WTC11 (cell line): ENCODE results near the gene MRPS22. TPM values are rescaled to one million over a fixed set of nuclear protein-coding genes. Genes with fewer than 3 reads are reported as not detected.

Experiments used
- ATAC-seq: fragments of 200-7000 bp; cut with Tn5 transposase; 2 replicates; pipeline ENCODE4 v1.10.0; 2021; ENCODE audit warnings: mild to moderate bottlenecking, moderate library complexity
- CTCF ChIA-PET: fragments of 300-600 bp; sonication (Branson Sonifier 250); formaldehyde crosslinking; loops from one replicate; lab custom pipeline; 2021; ENCODE audit warnings: antibody characterized with exemption; lab: Charles Lee
- POLR2A ChIA-PET: fragments of 350-600 bp; sonication (Branson Sonifier 250); formaldehyde crosslinking; loops from one replicate; lab custom pipeline; 2021; ENCODE audit warnings: antibody characterized with exemption; lab: Charles Lee
- DNase-seq: peaks from one replicate; pipeline ENCODE4 v3.0.0; 2021; ENCODE audit warnings: low spot score
- H3K27ac Mint-ChIP-seq: 2 replicates; pipeline ENCODE4 v1.8.0; 2021; ENCODE audit warnings: mixed read lengths
- H3K27me3 Mint-ChIP-seq: 2 replicates; pipeline ENCODE4 v1.8.0; 2021; ENCODE audit warnings: low read depth, mild to moderate bottlenecking, moderate library complexity, mixed read lengths
- H3K36me3 Mint-ChIP-seq: 2 replicates; pipeline ENCODE4 v1.8.0; 2021; ENCODE audit warnings: mixed read lengths
- H3K4me1 Mint-ChIP-seq: 2 replicates; pipeline ENCODE4 v1.8.0; 2022; ENCODE audit warnings: mixed read lengths
- H3K4me3 Mint-ChIP-seq: 2 replicates; pipeline ENCODE4 v1.8.0; 2021; ENCODE audit warnings: mild to moderate bottlenecking, moderate library complexity, mixed read lengths
- H3K9me3 Mint-ChIP-seq: 2 replicates; pipeline ENCODE4 v1.8.0; 2021; ENCODE audit warnings: mixed read lengths
- ARID4B ChIP-seq: sonication (generic); formaldehyde crosslinking; IDR thresholded peaks from 2 replicates; pipeline ENCODE4 v1.8.0; 2023; ENCODE audit warnings: missing genetic modification reagents, mild to moderate bottlenecking, borderline replicate concordance
- CREM ChIP-seq: sonication (generic); formaldehyde crosslinking; IDR thresholded peaks from 2 replicates; pipeline ENCODE4 v1.8.1; 2022; ENCODE audit warnings: mild to moderate bottlenecking, missing genetic modification reagents, moderate library complexity
- E2F1 ChIP-seq: sonication (generic); formaldehyde crosslinking; IDR thresholded peaks from 2 replicates; pipeline ENCODE4 v1.8.0; 2022; ENCODE audit warnings: mild to moderate bottlenecking, missing genetic modification reagents
- GRHL2 ChIP-seq: fragments of 250-450 bp; sonication (Bioruptor Pico); IDR thresholded peaks from 2 replicates; pipeline ENCODE4 v1.8.0; 2022; ENCODE audit warnings: mild to moderate bottlenecking, moderate library complexity; ENCODE audit not compliant: insufficient replicate concordance, severe bottlenecking
- GTF2I ChIP-seq: fragments of 250-450 bp; sonication (Bioruptor Pico); conservative IDR thresholded peaks from 2 replicates; pipeline ENCODE4 v1.4.0; 2021; ENCODE audit warnings: mild to moderate bottlenecking
- HMGXB4 ChIP-seq: sonication (generic); formaldehyde crosslinking; IDR thresholded peaks from 2 replicates; pipeline ENCODE4 v1.8.1; 2023; ENCODE audit warnings: mild to moderate bottlenecking, moderate library complexity, missing genetic modification reagents
- KAT7 ChIP-seq: sonication (generic); formaldehyde crosslinking; IDR thresholded peaks from 2 replicates; pipeline ENCODE4 v1.8.1; 2023; ENCODE audit warnings: missing genetic modification reagents, mild to moderate bottlenecking, borderline replicate concordance
- MLX ChIP-seq: sonication (generic); formaldehyde crosslinking; IDR thresholded peaks from 2 replicates; pipeline ENCODE4 v1.8.1; 2023; ENCODE audit warnings: mild to moderate bottlenecking, missing genetic modification reagents, moderate library complexity
- MXD4 ChIP-seq: fragments of 250-450 bp; sonication (Bioruptor Pico); IDR thresholded peaks from 2 replicates; pipeline ENCODE4 v1.8.0; 2021; ENCODE audit warnings: mild to moderate bottlenecking, moderate library complexity, borderline replicate concordance
- NFE2L1 ChIP-seq: sonication (generic); formaldehyde crosslinking; IDR thresholded peaks from 2 replicates; pipeline ENCODE4 v1.8.1; 2023; ENCODE audit warnings: missing genetic modification reagents
- SMAD4 ChIP-seq: sonication (generic); formaldehyde crosslinking; IDR thresholded peaks from 2 replicates; pipeline ENCODE4 v1.8.0; 2022; ENCODE audit warnings: mild to moderate bottlenecking, missing genetic modification reagents
- STAT6 ChIP-seq: sonication (generic); formaldehyde crosslinking; conservative IDR thresholded peaks from 2 replicates; pipeline ENCODE4 v1.8.1; 2023; ENCODE audit warnings: mild to moderate bottlenecking, low read depth, missing genetic modification reagents, moderate library complexity
- TEAD4 ChIP-seq: sonication (generic); formaldehyde crosslinking; IDR thresholded peaks from 2 replicates; pipeline ENCODE4 v1.8.0; 2022; ENCODE audit warnings: mild to moderate bottlenecking, missing genetic modification reagents
- USF2 ChIP-seq: sonication (generic); formaldehyde crosslinking; IDR thresholded peaks from 2 replicates; pipeline ENCODE4 v1.8.1; 2023; ENCODE audit warnings: mild to moderate bottlenecking, missing genetic modification reagents, moderate library complexity
- ZMAT4 ChIP-seq: fragments of 250-450 bp; sonication (Bioruptor Pico); IDR thresholded peaks from 2 replicates; pipeline ENCODE4 v1.9.0; 2021; ENCODE audit warnings: mild to moderate bottlenecking
- ZNF219 ChIP-seq: sonication (generic); formaldehyde crosslinking; IDR thresholded peaks from 2 replicates; pipeline ENCODE4 v1.8.0; 2023; ENCODE audit warnings: missing genetic modification reagents, mild to moderate bottlenecking, borderline replicate concordance
- ZNF263 ChIP-seq: sonication (generic); formaldehyde crosslinking; IDR thresholded peaks from 2 replicates; pipeline ENCODE4 v1.8.1; 2022; ENCODE audit warnings: low read depth, mild to moderate bottlenecking, moderate library complexity, missing genetic modification reagents
- ZNF396 ChIP-seq: fragments of 250-450 bp; sonication (Bioruptor Pico); IDR thresholded peaks from 2 replicates; pipeline ENCODE4 v1.8.0; 2021; ENCODE audit warnings: mild to moderate bottlenecking, moderate library complexity, borderline replicate concordance
- ZNF423 ChIP-seq: fragments of 250-450 bp; sonication (Bioruptor Pico); IDR thresholded peaks from 2 replicates; pipeline ENCODE4 v2.1.2; 2022; ENCODE audit warnings: mild to moderate bottlenecking, moderate library complexity
- total RNA-seq: library from RNA; stranded (reverse); gene quantifications from 3 replicates; pipeline ENCODE4 v1.2.3, GENCODE V29; 2021

MRPS22 gene
- total RNA-seq, 1 experiment from 2014 or later: 44.6 TPM

- Mint-ChIP-seq H3K27me3 (no peaks in the 10 kb centered on the region; the same call in none of the 2 replicates), H3K27ac (no peak overlapping the region), H3K36me3 (no peaks in the 10 kb centered on the region), H3K4me1 (peaks cover 14% of the 10 kb centered on the region), H3K9me3 (no peaks in the 10 kb centered on the region), H3K4me3 (no peak overlapping the region)
- POLR2A ChIA-PET: no interaction called here
- ATAC-seq (no peak), DNase-seq (no peak)
- TF ChIP-seq MLX (CRISPR knock-in tag) (no peak), HMGXB4 (CRISPR knock-in tag) (no peak), ARID4B (no peak), ZMAT4 (CRISPR knock-in tag) (no peak), KAT7 (CRISPR knock-in tag) (no peak), STAT6 (no peak), GTF2I (no peak), ZNF396 (CRISPR knock-in tag) (no peak)
- CTCF ChIA-PET: interaction anchor here (0.9 to 5.6 kb wide), 2 partner anchors 9 to 349 kb away, joined by 4 to 36 read pairs; no protein-coding TSS in a partner anchor
Measured at GRCh38 chr3:139309880-139310279, 33.9 kb upstream of the MRPS22 start.

- Mint-ChIP-seq H3K36me3 (no peaks in the 10 kb centered on the region), H3K4me3 (no peak overlapping the region), H3K27me3 (no peaks in the 10 kb centered on the region; the same call in none of the 2 replicates), H3K4me1 (peaks cover 14% of the 10 kb centered on the region), H3K27ac (no peak overlapping the region), H3K9me3 (no peaks in the 10 kb centered on the region)
- ATAC-seq (no peak), DNase-seq (no peak)
- CTCF ChIA-PET: interaction anchor here (0.9 to 5.6 kb wide), 3 partner anchors 9 to 349 kb away, joined by 4 to 36 read pairs (median 4); no protein-coding TSS in a partner anchor
- POLR2A ChIA-PET: no interaction called here
- TF ChIP-seq ZNF219: no peak
- no peak for TF ChIP-seq MXD4
- TF ChIP-seq USF2: no peak
- TF ChIP-seq GRHL2 (CRISPR knock-in tag): no peak
- no peak for TF ChIP-seq E2F1 (CRISPR knock-in tag)
- no peak for TF ChIP-seq NFE2L1 (CRISPR knock-in tag)
- TF ChIP-seq CREM (CRISPR knock-in tag): no peak
- TF ChIP-seq TEAD4: no peak
- TF ChIP-seq ZNF263 (CRISPR knock-in tag): no peak
- no peak for TF ChIP-seq SMAD4
- TF ChIP-seq ZNF423 (CRISPR knock-in tag): no peak
Measured at GRCh38 chr3:139310474-139310933, 33.3 kb upstream of the MRPS22 start.
